ENCODE data around the gene SLC52A1.
"Not testable (repeated sequence)": the region's sequence is repeated elsewhere in the genome, so short reads cannot be mapped to it uniquely, and the experiment has no call there.

Gene SLC52A1

GRCh38 chr17:5030168-5030567 lies 5.1 kb downstream of the SLC52A1 start:
- not testable (repeated sequence) for DNase-seq

GRCh38 chr17:5027916-5028315 lies 7.3 kb downstream of the SLC52A1 start:
- DNase-seq: peak; percentile 13 to 30

- no peak for DNase-seq
Measured at GRCh38 chr17:5027299-5027698, 7.9 kb downstream of the SLC52A1 start.

- DNase-seq: no peak
Measured at GRCh38 chr17:5024604-5025003, 10.6 kb downstream of the SLC52A1 start.

GRCh38 chr17:5023588-5024147 lies 11.6 kb downstream of the SLC52A1 start:
- no peak for DNase-seq

- no peak for DNase-seq
Measured at GRCh38 chr17:5022171-5022711, 13.0 kb downstream of the SLC52A1 start.

GRCh38 chr17:5020502-5021023 lies 14.7 kb downstream of the SLC52A1 start:
- DNase-seq: no peak

- DNase-seq: peak in 1 of 2 donors; percentile 15
Measured at GRCh38 chr17:5019475-5019956, 15.7 kb downstream of the SLC52A1 start.

GRCh38 chr17:5014357-5014756 lies 20.9 kb downstream of the SLC52A1 start:
- DNase-seq: no peak

GRCh38 chr17:5011928-5012327 lies 23.3 kb downstream of the SLC52A1 start:
- peak in 1 of 2 donors; percentile 53 for DNase-seq

GRCh38 chr17:5003214-5003867 lies 31.9 kb downstream of the SLC52A1 start:
- no peak for DNase-seq

GRCh38 chr17:5002121-5002788 lies 33.0 kb downstream of the SLC52A1 start:
- DNase-seq: no peak

GRCh38 chr17:5000237-5000639 lies 35.0 kb downstream of the SLC52A1 start:
- no peak for DNase-seq

GRCh38 chr17:4999430-5000093 lies 35.7 kb downstream of the SLC52A1 start:
- DNase-seq: no peak

GRCh38 chr17:4998732-4999429 lies 36.3 kb downstream of the SLC52A1 start:
- DNase-seq: no peak

- DNase-seq: no peak
Measured at GRCh38 chr17:4998027-4998731, 37.0 kb downstream of the SLC52A1 start.

GRCh38 chr17:4997302-4998026 lies 37.8 kb downstream of the SLC52A1 start, which contains the start of the genes INCA1 and KIF1C:
INCA1 (minus strand) TSS chr17:4997522; CDS start chr17:4994437, 3,085 bp downstream.
KIF1C (plus strand) TSS chr17:4997950; CDS start chr17:5000247, 2,297 bp downstream.
- peak; percentile 82 to 91 for DNase-seq

GRCh38 chr17:4994081-4994595 lies 41.1 kb downstream of the SLC52A1 start:
- no peak for DNase-seq

- DNase-seq: no peak
Measured at GRCh38 chr17:4987767-4988567, 47.3 kb downstream of the SLC52A1 start.
